Retinal pigment epithelial cell (primary cell): ENCODE results near the gene CSMD2.

Experiments used
- DNase-seq: peaks from one replicate; pipeline ENCODE4 v3.0.0-alpha.2; 2010; ENCODE audit warnings: low read depth
- H3K4me3 ChIP-seq: 2 replicates; pipeline ENCODE4 v1.5.1; 2011; ENCODE audit warnings: mild to moderate bottlenecking, low read length, control low read depth, moderate library complexity
- CTCF ChIP-seq: conservative IDR thresholded peaks from 2 replicates; pipeline ENCODE4 v1.5.1; 2011; ENCODE audit warnings: low read depth, low read length, control low read depth, inconsistent platforms

The CSMD2 gene

GRCh38 chr1:34055818-34056217 is 109.2 kb downstream of the CSMD2 start:
- no peak for DNase-seq
- no peak overlapping the region for H3K4me3 ChIP-seq
- no peak for TF ChIP-seq CTCF

- no peak for TF ChIP-seq CTCF
- DNase-seq, result no peak
- H3K4me3 ChIP-seq, result no peak overlapping the region
These were observed 110.1 kb downstream of the CSMD2 start for GRCh38 chr1:34054920-34055319.

- no peak overlapping the region for H3K4me3 ChIP-seq
- no peak for TF ChIP-seq CTCF
- no peak for DNase-seq
These were observed 111.4 kb downstream of the CSMD2 start for GRCh38 chr1:34053660-34054059.

- DNase-seq, result no peak
- no peak overlapping the region for H3K4me3 ChIP-seq
- TF ChIP-seq CTCF, result no peak
These were observed 112.5 kb downstream of the CSMD2 start for GRCh38 chr1:34052565-34052964.

- DNase-seq, result no peak
- no peak overlapping the region for H3K4me3 ChIP-seq
- TF ChIP-seq CTCF, result no peak
These were observed 114.1 kb downstream of the CSMD2 start for GRCh38 chr1:34050709-34051485.

- no peak for TF ChIP-seq CTCF
- no peak overlapping the region for H3K4me3 ChIP-seq
These were observed 115.0 kb downstream of the CSMD2 start for GRCh38 chr1:34049994-34050393.

GRCh38 chr1:34049477-34049876 is 115.6 kb downstream of the CSMD2 start:
- no peak overlapping the region for H3K4me3 ChIP-seq
- DNase-seq, result no peak
- no peak for TF ChIP-seq CTCF

More at GRCh38 chr1:34049994-34050393, 115.0 kb downstream of the CSMD2 start:
- no peak for DNase-seq
